WTC11 (cell line): ENCODE data around the gene KIAA0232.

Experiments
- CREM ChIP-seq: sonication (generic); formaldehyde crosslinking; IDR thresholded peaks from 2 replicates; pipeline ENCODE4 v1.8.1; 2022; ENCODE audit warnings: mild to moderate bottlenecking, missing genetic modification reagents, moderate library complexity
- ESRRA ChIP-seq: sonication (generic); formaldehyde crosslinking; IDR thresholded peaks from 2 replicates; pipeline ENCODE4 v1.8.1; 2022; ENCODE audit warnings: mild to moderate bottlenecking, missing genetic modification reagents, borderline replicate concordance
- FOXJ3 ChIP-seq: sonication (generic); formaldehyde crosslinking; IDR thresholded peaks from 2 replicates; pipeline ENCODE4 v1.9.0; 2021; ENCODE audit warnings: missing genetic modification reagents, mild to moderate bottlenecking, borderline replicate concordance
- SMAD4 ChIP-seq: sonication (generic); formaldehyde crosslinking; IDR thresholded peaks from 2 replicates; pipeline ENCODE4 v1.8.0; 2022; ENCODE audit warnings: mild to moderate bottlenecking, missing genetic modification reagents
- TF ChIP-seq, protein P1 (sequence below): fragments of 200-600 bp; IDR thresholded peaks from 2 replicates; pipeline ENCODE4 v1.8.0; 2022; ENCODE audit warnings: antibody characterized with exemption
- TF ChIP-seq, protein P2 (sequence below): sonication (generic); formaldehyde crosslinking; IDR thresholded peaks from 2 replicates; pipeline ENCODE4 v1.8.1; 2022; ENCODE audit warnings: low read depth, missing genetic modification reagents, borderline replicate concordance
- TF ChIP-seq, protein P3 (sequence below): sonication (generic); formaldehyde crosslinking; IDR thresholded peaks from 2 replicates; pipeline ENCODE4 v1.8.0; 2022; ENCODE audit warnings: mild to moderate bottlenecking, missing genetic modification reagents
- TF ChIP-seq, protein P4 (sequence below): sonication (generic); formaldehyde crosslinking; IDR thresholded peaks from 2 replicates; pipeline ENCODE4 v1.8.0; 2022; ENCODE audit warnings: mild to moderate bottlenecking, missing genetic modification reagents
- TF ChIP-seq, protein P5 (sequence below): sonication (generic); formaldehyde crosslinking; IDR thresholded peaks from 2 replicates; pipeline ENCODE4 v1.8.1; 2023; ENCODE audit warnings: mild to moderate bottlenecking, missing genetic modification reagents, borderline replicate concordance

DNA sequence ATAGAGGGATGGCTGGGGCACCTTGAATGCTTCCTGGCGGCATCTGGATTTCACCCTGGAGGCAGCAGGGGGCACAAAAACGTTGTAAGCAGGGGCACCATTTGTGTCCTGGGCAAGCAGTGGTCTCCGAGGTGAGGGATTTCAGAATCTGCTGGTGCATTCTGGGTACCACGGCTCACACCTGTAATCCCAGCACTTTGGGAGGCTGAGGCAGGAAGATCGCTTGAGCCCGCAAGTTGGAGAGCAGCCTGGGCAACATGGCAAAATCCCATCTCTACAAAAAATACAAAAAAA lies 110.3 kb downstream of the KIAA0232 start:
- TF ChIP-seq SMAD4 (CRISPR knock-in tag) = no peak
- TF ChIP-seq, protein P1, sequence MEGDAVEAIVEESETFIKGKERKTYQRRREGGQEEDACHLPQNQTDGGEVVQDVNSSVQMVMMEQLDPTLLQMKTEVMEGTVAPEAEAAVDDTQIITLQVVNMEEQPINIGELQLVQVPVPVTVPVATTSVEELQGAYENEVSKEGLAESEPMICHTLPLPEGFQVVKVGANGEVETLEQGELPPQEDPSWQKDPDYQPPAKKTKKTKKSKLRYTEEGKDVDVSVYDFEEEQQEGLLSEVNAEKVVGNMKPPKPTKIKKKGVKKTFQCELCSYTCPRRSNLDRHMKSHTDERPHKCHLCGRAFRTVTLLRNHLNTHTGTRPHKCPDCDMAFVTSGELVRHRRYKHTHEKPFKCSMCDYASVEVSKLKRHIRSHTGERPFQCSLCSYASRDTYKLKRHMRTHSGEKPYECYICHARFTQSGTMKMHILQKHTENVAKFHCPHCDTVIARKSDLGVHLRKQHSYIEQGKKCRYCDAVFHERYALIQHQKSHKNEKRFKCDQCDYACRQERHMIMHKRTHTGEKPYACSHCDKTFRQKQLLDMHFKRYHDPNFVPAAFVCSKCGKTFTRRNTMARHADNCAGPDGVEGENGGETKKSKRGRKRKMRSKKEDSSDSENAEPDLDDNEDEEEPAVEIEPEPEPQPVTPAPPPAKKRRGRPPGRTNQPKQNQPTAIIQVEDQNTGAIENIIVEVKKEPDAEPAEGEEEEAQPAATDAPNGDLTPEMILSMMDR = no peak
- TF ChIP-seq, protein P2, sequence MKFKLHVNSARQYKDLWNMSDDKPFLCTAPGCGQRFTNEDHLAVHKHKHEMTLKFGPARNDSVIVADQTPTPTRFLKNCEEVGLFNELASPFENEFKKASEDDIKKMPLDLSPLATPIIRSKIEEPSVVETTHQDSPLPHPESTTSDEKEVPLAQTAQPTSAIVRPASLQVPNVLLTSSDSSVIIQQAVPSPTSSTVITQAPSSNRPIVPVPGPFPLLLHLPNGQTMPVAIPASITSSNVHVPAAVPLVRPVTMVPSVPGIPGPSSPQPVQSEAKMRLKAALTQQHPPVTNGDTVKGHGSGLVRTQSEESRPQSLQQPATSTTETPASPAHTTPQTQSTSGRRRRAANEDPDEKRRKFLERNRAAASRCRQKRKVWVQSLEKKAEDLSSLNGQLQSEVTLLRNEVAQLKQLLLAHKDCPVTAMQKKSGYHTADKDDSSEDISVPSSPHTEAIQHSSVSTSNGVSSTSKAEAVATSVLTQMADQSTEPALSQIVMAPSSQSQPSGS (CRISPR knock-in tag) = no peak
- no peak for TF ChIP-seq FOXJ3 (CRISPR knock-in tag)
- TF ChIP-seq, protein P3, sequence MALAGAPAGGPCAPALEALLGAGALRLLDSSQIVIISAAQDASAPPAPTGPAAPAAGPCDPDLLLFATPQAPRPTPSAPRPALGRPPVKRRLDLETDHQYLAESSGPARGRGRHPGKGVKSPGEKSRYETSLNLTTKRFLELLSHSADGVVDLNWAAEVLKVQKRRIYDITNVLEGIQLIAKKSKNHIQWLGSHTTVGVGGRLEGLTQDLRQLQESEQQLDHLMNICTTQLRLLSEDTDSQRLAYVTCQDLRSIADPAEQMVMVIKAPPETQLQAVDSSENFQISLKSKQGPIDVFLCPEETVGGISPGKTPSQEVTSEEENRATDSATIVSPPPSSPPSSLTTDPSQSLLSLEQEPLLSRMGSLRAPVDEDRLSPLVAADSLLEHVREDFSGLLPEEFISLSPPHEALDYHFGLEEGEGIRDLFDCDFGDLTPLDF (CRISPR knock-in tag) = no peak
- no peak for TF ChIP-seq CREM
- TF ChIP-seq, protein P4, sequence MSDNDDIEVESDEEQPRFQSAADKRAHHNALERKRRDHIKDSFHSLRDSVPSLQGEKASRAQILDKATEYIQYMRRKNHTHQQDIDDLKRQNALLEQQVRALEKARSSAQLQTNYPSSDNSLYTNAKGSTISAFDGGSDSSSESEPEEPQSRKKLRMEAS = no peak
- TF ChIP-seq, protein P5, sequence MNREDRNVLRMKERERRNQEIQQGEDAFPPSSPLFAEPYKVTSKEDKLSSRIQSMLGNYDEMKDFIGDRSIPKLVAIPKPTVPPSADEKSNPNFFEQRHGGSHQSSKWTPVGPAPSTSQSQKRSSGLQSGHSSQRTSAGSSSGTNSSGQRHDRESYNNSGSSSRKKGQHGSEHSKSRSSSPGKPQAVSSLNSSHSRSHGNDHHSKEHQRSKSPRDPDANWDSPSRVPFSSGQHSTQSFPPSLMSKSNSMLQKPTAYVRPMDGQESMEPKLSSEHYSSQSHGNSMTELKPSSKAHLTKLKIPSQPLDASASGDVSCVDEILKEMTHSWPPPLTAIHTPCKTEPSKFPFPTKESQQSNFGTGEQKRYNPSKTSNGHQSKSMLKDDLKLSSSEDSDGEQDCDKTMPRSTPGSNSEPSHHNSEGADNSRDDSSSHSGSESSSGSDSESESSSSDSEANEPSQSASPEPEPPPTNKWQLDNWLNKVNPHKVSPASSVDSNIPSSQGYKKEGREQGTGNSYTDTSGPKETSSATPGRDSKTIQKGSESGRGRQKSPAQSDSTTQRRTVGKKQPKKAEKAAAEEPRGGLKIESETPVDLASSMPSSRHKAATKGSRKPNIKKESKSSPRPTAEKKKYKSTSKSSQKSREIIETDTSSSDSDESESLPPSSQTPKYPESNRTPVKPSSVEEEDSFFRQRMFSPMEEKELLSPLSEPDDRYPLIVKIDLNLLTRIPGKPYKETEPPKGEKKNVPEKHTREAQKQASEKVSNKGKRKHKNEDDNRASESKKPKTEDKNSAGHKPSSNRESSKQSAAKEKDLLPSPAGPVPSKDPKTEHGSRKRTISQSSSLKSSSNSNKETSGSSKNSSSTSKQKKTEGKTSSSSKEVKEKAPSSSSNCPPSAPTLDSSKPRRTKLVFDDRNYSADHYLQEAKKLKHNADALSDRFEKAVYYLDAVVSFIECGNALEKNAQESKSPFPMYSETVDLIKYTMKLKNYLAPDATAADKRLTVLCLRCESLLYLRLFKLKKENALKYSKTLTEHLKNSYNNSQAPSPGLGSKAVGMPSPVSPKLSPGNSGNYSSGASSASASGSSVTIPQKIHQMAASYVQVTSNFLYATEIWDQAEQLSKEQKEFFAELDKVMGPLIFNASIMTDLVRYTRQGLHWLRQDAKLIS (CRISPR knock-in tag) = no peak
- no peak for TF ChIP-seq ESRRA
